HG02610 (cell line): ENCODE measurements around the gene EFCC1.

ENCODE experiments used
- ATAC-seq: cut with Tn5 transposase; IDR thresholded peaks from one replicate; pipeline ENCODE4 v1.9.1; 2021; ENCODE audit warnings: mild to moderate bottlenecking, moderate library complexity; ENCODE audit not compliant: unreplicated experiment

The EFCC1 gene

DNA sequence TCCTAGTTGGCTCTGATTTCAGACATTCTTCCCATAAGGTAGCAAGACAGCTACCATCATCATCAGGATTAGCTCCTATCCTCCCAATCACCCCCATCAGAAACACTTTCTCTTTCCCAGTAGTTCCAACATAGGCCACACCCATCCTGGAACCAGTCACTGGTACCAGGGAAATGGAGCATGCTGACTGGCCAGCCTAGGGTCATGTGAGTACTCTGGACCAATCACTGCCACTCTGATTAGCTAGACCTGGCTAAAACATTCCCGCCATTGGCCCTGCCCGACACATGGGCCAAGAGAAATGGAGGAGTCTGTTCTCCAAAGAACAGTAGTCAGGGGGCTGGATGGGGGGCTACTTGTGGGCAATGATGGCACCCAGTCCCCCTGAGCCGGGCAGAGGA lies 12.4 kb downstream of the EFCC1 start:
- ATAC-seq, result no peak

DNA sequence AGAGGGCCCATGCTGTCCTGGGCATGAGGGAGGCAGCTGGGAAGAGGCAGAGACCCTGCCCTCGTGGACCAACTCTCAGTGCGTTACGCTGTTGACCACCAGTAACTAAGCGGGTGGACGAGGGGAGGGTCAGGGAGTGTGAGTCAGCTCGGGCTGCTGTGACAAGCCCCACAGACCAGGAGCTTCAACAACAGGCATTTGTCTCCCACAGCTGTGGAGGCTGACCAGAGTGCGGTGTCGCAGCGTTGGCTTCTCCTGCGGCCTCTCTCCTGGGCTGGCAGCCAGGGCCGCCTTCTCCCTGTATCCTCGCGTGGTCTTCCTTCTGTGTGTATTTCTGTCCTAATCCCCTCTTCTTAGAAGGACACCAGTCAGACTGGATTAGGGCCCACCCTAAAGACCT lies 13.0 kb downstream of the EFCC1 start:
- ATAC-seq, result no peak

DNA sequence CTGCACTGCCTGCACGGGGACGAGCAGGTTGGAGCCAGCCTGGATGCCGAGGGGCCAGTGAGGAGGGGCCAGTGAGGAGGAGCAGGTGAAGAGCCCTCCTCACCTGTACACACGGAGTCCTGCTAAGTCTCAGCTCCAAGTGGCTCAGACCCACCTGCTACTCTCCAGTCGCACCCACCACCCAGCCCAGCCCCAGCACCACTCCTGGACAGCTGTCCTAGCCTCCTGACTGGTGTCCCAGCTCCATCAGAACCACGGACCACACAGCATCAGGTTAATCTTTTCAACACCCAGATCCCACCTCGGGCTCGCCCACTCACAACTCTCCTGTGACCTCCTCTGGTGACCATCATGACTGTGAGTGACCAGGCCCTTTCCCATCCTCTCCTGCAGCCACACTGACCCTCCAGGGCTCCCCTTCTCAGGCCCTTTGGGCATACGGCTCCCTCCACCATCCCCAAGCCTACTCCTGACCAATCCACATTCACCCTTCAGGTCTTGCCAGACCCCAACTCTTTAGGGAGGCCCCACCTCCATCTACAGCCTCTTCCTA lies 13.8 kb downstream of the EFCC1 start:
- no peak for ATAC-seq

DNA sequence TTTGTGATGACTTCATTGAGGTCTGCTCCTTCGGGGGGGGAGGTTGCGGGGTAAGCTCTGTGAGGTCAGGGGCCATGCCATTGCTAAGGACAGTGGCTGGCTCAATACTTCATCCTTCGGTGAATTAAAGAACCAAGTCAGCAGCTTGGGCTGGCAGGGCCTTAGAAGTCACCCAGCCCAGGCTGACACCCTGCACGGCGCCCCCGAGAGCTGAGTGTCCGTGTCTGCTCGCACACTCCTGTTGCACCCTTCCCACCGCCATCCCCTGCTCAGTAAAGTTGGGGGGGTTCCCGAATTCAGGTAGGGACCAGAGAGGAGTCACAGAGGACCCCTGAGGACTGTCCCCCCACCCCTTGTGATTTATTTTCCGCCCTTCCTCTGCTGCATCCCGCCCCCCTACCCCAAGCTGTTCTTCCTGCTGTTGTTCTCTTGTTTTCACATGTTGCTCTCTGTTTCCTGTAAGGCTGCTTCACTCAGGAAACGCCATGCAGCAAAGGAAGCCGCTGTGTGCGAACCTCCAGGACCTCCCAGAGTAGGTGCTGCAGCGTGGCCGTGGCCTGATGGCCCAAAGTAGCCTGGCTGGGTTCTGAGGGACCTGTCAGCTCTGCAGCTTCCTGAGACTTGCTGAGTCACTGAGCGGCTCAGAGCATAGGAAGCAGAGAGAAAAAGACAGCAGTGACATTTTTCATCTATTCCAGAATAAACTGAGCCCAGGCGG lies 14.4 kb downstream of the EFCC1 start:
- ATAC-seq, result no peak

DNA sequence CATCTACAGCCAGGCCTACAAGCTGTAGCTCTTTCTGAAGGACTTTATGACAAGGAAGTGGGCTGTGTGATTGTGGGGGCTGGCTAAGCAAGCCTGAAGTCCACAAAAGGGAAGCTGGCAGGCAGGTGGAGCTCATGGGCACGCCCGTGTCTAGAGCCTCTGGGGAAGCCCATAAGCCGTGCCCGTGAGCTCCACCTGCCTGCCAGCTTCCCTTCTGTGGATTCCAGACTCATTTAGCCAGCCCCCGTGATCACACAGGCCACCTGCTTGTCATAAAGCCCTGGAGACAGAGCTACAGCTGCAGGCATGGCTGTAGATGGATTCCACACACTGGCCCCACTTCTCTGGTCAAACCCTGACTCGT lies 15.2 kb downstream of the EFCC1 start:
- peak; percentile 52 for ATAC-seq

DNA sequence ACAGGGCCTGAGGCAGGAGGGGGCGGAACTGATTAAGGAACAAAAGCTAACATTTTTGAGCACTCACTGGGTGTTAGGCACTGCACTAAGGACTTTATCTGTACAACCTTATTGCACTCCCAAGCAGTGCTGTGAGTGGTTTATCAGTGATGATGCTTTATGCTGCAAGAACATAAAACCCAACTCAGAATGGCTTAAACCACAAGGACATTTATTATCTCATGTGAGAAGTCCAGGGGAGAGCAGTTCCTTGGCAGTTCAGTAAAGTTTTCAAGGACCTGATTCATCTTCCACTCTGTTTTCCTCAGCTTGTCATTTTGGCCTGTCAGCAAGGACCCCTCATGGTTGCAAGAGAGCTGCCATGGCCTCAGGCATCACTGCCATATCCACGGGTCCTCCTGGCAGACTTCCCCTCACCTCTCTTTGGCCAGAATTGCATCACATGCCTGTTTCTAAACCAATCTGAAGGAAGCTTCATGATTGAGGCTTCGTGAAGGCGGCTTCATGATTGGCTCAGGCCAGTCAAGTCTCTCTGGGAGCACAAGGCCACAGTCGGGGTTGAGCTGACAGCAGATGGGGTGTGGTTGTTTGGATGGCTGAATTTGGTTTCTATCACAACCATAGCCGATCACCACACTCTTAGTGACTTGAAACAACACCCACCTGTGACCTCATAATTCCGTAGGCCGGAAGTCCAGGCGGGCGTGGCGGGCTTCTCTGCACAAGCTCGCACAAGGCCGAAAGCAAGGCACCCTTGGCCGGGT lies 15.8 kb downstream of the EFCC1 start:
- no peak for ATAC-seq

DNA sequence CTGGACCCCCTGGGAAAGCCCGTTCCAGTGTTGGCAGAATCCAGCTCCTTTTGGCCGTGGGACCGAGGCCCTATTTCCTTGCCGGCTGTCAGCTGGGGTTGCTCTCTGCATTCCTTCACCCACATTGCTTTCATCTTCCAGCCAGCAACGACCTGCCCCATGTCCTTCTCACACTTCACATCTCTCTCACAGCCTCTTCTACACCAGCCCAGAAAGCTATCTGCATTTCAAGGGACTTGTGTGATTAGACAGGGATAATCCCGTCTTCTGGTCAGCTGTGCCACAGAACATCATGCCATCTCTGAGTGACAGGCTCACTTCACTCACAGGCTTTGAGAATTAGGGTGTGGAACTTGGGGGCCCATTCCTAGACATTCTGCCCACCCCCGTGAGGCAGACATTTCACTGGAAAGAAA lies 16.4 kb downstream of the EFCC1 start:
- no peak for ATAC-seq

DNA sequence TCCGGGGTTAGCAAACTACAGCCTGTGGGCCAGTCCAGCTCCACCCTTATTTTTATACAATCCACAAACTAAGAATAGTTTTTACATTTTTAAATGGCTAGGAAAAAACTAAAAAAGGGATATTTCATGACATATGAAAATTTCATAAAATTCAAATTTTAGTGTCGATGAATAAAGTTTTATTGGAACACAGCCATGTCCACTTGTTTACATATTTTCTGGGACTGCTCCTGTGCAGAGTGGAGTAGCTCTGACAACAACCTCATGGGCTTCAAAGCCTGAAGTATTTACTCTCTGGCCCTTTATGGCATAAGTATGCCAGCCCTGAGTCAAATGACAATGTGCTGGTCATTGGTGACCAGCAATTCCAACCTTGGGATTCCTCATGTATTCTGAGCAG lies 17.2 kb downstream of the EFCC1 start:
- ATAC-seq, result no peak

DNA sequence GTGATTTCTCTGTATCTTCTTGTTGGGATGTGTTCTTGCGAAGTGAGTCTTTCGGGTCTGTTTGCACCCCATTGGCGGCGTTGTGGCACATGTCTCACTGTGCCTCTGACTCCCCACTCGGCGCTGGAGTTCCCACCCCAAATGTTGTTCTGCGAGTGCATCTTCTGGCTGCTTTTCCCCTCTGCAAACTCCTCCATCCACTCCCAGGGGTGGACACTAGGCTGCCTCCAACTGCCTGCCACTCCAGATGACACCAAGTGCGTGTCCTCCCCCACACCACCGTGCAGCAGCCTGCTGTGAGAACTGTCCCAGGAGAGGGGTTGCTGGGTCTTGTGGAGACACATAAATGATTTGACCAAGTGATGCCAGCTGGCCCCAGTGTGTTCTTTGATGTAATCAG lies 17.6 kb downstream of the EFCC1 start:
- ATAC-seq, result no peak

DNA sequence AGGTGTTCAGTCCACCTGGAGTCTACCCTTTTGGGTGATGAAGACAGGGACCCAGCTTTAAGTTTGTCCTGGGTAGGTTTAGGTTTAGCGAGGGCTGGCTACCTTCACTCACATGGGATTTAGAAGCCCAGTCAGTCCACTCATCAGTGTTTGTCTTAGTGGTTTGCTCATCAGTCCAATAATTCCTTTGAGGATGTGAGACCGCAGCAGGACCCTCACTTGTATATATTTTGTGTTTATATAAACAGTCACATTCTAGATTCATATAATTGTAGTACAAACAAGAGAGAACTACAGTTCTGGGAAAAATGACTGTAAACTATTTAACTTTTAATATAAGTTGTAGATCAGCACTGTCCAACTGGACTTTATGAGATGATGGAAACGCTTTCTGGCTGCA lies 18.2 kb downstream of the EFCC1 start:
- no peak for ATAC-seq

DNA sequence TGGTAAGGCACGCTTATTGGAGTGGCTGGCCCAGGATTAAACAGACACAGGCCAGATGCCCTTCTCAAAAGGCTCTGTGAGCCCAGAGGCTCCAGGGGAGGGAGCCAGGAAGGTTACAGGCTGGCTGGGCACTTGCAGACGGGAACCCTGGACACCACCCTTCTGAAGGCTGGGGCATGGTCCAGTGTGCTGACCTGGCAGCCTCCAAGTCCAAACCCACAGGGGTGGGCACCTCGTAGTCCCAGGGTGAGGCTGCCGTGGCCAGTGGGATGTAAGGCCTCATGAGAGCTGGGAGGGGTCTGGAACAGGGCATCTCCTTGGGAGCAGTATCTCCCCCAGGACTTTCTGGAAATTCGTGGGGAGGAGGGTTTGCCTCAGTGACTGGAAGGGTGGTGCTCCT lies 19.6 kb downstream of the EFCC1 start:
- ATAC-seq, result no peak

DNA sequence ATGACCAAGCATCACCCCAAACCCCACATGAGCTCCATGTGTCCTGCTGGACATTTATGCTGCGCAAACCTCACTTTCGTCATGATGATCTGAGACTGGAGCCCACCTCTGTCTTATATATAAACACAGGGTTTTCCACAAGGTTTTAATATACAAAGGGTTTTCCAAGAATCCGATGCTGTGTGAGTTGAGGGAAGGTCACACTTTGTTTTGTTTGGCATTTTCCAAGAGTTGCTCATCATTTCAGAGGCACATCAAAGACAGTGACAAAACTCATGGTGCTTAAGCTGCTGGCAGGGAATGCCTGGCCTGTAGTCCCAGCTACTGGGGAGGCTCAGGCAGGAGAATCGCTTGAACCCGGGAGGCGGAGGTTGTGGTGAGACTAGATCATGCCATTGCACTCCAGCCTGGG lies 20.0 kb downstream of the EFCC1 start:
- ATAC-seq, result no peak

DNA sequence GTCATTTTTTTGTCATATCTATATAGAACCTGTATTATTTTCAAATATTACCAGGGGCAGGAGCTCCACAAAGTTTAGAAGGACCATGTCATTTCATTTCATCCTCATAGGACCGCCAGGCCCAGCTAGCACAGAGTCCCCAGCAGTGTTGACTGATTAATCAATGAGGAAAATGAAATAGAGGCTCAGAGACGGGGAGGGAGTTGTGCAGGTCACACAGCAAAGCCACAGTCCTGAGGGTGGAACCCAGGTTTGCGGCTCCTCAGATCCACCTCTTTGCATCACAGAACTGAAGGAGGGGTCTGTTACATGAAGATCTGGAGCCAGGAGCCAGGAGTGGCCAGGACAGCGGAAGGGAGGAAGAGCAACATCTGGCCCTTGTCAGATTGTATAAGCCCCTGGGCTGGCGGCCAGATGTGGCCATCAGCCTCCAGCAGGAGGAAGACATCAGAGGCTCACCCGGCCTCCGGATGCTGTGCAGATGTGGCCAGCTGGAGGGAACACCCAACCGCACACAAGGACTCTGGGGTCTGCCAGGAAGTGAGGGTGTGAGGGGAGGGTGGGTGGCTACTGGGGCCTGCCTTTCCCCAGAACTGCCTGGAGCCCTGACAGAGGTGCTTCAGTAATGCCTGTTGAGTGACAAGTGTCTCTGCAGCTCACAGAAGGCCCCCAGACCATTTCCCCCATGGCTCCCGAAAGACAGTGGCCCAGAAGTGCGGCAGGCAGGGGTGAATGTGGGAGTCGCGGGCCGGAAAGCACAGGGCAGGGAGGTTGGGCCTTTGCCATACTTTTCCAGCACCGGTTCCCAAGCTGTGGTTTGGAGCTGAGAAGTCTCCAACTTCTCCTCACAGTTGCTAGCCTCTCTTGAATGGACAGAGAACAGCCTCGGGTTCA lies 21.3 kb downstream of the EFCC1 start:
- ATAC-seq, result no peak

DNA sequence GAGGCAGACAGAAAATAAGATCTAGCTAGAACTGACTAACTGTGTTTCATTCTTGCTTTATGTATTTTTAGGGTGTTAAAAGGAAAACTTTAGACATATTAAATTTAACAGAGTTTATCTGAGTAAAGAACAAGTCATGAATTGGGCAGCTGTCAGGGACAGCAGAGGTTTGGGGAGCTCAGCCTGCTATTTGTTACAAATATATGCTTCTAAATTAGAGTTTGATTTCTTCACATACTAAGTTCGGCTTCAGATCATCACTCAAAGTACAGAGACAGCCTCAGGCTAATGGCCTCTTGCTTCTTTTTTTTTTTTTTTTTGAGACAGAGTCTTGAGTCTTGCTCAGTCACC lies 21.9 kb downstream of the EFCC1 start:
- ATAC-seq, result no peak

DNA sequence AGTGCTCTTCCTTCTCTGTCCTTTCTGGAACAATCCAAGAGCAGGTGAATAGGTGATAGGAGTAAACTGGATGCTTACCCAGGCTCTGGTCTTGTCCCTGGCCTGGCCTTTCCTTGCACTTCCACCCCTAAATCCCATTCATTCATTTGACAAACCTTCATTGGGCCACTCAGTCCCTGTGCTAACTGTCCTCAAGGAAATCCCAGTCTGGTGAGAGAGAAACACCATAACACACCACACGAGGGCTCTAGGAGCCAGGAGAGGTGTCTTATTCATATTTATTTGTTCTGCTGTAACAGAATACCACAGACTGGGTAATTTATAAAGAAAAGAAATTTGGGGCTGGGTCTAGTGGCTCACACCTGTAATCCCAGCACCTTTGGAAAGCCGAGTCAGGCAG lies 22.8 kb downstream of the EFCC1 start:
- no peak for ATAC-seq

DNA sequence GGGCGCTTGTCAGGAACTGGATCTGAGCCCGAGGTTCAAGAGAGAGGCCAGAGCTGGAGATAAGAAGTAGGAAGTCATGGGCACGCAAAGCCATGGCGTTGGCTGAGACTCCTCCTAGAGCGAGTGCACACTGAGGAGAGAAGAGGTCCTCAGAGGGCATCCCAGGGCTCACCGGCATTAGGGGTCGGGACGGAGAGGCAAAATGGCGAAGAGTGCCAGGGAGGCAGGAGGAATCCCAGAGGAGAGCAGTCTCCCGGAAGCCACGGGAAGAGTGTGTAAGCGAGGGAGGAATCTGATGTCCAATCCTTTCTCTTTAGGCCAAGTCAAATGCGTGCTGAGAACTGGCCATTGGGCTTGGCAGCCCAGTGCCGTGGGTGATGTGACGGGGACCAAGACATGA lies 24.0 kb downstream of the EFCC1 start:
- ATAC-seq, result no peak

DNA sequence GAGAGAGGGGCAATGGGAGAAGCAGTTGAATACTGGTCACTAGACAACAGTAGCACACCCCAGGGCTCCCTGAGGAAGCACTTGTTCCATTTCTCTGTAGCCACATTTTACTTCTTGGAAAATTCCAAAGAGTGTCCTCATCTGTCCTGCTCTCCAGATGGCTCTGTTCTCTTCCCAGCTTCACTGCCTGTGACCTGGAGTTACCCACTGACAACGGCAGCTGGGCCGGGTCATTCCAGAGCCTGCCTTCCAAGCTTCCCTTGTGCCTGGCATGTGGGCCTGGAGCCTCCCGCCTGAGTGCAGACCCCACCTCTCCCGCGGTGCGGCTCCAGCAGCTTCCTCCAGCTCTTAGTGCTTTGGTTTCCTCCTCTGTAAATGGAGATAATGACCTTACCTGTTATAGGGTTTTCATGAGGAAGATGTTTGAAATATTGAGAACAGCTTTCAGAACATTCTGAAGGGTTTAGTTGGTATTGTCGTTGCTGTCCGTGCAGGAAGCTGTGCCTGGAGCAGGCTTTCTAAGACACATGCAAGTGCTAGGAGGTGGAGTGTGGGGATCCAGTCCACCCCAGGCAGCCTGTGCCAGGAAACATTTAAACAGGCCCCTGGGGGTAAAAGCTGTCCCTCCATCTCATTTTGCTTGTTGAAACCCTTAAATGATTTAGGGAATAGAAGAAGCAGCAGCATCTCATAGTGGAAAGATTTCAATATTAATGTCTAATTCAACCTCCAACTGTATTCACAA lies 24.8 kb downstream of the EFCC1 start:
- ATAC-seq, result no peak

DNA sequence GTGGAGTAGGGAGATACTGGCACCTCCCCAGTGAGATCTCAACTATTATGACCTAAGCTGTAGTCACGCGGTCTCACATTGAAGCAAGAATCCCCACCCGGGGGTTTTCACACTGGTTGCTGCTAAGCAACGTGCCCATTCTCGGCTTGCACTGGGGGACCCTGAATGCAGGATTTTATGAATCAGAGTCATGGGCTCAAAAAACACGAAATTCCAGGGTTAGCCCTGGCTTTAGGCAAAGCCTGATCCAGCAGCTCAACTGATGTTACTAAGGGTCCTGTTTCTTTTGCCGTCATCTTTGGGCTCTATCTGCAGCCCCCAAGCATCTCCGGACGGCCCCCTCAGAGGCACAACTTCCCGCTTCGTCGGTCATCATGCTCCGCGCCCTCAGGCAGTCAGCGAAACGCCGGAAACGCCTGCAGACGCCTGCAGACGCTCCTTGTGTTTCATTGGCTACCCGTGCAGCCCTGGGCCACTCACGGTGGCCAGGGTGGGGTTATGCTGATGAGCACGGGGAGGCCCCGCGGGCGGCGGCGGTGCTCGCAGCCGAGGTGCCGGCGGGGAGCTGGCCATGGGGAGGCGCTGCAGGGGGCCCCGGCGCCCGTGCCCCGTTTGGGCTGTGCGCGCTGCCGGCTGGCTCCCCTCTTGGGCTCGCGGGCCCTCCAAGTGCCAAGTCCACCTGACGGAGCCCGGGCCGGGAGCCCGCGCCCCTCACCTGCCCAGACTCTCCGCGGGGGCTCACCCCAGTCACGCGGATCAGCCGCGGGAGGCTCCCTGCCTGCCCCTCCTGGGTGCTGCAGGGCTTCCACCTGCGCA lies 25.8 kb downstream of the EFCC1 start:
- ATAC-seq, result peak; percentile 99

DNA sequence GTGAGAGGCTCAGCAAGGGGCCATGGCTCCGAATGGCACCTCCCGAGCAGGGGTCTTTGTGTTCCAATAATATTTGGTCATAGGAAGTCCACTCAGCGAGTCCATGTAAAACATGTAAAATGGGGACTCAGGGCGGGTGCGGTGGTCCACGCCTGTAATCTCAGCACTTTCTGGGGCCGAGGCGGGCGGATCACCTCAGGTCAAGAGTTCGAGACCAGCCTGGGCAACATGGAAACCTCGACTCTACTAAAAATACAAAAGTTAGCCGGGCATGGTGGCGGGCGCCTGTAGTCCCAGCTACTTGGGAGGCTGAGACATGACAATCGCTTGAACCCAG lies 26.4 kb downstream of the EFCC1 start:
- ATAC-seq, result no peak

DNA sequence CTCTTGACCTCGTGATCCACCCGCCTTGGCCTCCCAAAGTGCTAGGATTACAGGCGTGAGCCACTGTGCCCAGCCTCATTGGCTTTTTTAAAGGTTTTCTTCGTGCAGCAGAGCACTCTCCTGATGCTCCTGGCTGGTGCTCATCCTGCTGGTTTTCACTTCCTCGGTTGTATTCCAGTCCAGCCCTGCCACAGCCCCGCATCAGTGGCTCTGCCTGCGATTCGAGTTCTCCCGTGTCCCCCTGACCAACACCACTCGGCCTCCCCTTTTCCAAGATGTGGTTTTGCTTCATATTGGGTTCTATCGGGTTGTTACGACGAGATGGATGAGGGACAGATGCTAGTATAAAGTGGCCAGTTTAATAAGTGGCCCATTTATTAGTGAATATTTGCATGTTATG lies 27.8 kb downstream of the EFCC1 start:
- no peak for ATAC-seq
